SW480 (cell line): Measurements from ENCODE around the gene PRKCE.
"Not testable (repeated sequence)": the region's sequence is repeated elsewhere in the genome, so short reads cannot be mapped to it uniquely, and the experiment has no call there.

Source experiments
- DNase-seq: peaks from one replicate; pipeline ENCODE4 v3.0.0-alpha.2; 2016; ENCODE audit warnings: low spot score

The PRKCE gene

DNA sequence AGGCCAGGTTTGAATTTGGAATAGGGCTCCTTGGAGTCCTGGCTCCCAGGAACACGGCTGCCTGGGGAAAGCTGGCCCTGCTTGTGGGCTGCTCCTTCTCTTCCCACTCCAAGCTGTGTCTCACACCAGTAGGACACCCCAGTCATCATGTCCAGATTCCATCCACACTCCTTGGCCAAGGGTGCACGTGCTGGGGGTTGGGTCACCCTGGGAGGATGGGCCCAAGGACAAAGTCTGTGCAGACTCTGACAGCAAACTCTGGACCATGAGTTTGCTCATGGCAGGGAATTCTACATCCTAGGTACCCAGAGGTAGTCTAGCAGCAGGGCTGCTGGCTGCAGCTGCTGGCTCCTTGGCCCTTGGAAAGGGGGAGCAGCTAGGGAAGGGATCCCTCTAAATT lies 543.4 kb downstream of the PRKCE start:
- DNase-seq = no peak

DNA sequence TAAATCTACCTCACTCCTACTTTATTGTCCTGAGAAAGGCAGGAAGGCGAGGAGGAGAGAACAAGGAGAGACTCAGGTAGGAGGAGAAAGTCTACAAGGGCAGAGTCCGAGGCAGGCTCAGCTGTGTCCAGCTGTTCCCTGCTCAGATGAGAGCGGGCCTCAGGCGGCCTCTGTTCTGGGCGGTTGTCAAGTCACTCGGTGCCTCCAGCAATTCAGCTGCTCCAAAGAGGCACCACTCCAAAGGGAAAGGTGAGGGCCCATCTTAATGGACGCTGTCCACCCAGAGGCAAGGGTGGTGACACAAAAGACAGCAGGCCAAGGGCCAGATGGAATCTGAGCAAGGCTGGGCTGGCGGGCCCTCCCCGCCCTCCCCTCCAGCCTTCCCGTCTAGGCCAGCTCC lies 544.3 kb downstream of the PRKCE start:
- DNase-seq = no peak

DNA sequence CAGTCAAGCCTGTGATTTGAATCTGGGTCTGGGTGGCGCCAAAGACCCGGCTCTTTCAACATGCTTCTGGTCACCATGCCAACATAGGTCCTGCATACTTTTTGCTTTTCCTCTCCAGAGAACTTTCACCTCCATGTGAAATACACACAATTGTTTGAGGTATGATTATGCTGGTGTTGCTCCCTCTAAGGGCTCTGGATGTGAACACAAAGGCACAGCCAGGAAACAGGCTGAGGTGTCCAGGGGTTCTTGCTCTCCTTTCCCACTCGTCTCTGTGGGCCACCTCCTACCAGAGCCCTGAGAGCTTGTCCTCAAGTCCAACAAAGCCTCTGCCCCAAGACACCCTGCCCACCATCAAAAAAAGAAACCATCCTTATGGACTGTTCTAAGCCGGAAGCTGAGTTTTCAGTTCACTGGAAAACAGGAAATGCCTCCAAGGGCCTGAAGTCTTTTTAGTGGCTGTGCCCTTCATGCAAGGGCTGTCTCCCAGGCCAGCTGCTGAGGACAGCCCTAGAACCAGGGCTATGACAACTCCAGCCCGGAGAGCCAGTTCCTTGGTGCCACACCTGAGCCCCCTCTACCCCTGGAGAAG lies 545.5 kb downstream of the PRKCE start:
- no peak for DNase-seq

DNA sequence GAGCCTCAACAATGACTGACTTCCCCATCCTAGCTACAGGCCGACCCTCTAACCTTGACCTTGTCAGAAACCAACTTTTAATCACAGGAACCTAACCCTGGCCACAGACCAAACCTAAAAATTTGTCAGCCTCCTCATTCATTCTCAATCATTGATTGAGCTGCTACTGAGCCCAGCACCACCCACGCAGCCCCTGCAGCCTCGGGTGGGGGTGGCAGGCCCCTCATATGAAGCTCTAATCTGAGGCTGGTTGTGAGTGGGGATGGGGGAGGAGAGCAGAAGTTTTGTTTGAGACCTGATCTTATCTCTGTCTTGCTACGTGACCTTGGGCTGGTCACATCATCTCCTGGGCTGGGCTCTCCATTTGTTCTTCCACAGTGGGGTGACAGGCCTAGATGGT lies 546.2 kb downstream of the PRKCE start:
- DNase-seq = no peak

DNA sequence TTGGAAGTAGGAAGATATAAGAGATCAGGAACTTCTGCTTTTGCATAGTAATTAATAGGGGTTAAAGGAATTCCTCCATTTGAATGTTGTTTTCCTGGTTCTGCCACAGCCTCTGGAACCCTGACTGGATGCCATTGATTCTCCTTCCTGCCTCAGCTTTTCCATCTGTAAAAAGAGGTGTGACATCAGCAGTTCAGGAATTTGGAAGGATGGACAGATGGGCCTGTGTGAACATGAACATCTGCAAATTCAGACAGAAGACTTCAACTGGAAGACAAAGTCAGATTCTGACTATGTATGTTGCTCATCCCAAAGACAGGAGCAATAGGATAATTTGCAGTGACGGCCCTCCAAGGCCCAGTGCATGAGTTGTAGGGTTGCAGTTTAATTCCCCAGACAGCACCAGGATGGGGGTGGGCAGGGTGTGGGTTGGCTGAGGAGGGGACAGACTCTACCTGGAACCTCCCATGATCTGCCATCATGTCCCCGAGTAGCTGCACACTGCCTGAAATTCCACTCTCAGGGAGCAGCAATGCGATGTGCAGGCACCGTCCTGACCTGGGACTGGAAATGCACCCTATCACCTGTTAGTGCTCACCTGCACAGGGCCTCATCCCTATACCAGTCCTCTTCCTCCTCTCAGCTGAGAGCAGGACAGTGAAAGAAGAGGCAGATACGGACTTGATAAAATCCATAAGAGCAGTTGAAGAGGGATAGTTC lies 546.8 kb downstream of the PRKCE start:
- no peak for DNase-seq

DNA sequence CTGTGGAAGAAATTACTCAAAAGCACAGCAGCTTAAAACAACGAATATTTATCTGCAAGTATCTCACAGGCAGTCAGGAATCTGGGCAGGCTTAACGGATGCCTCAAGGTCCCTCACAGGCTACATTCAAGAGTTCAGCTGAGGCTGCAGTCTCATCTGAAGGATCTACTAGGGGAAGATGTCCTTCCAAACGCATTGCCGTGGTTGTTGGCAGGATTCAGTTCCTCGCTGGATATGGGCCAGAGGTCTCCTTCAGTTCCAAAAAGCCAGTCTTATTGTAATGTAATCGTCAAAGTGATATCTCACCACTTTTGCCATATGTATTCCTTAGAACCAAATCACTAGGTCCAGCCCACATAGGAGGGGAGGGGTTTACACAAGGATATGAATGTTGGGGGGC lies 547.5 kb downstream of the PRKCE start:
- no peak for DNase-seq

DNA sequence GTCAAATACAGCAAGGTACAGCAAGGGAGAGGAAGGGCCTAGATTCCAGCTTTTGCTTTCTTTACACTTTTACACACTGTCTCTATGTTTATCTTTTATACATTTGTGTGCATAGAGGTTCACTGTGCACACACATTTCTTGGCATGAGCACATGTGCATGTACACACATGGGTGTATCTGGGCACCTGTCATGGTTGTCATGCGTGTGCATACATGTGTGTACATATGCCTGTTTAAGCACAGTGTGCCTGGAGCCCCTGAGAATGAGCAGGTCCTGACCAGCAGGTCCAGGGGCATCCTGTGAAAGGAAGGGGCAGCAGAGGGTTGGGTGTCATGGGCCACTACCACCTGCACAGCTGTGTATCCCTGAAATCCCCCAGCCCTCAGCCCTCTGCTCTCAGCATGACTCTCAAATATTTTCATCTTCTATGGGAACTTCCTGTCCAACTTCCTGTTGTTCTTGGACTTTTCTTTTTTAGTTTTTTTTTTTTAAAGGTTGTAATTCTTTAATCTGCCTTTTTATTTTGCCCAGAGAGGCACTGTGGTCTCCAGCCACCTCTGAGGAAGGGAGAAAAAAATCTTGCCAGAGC lies 548.7 kb downstream of the PRKCE start:
- DNase-seq = no peak

DNA sequence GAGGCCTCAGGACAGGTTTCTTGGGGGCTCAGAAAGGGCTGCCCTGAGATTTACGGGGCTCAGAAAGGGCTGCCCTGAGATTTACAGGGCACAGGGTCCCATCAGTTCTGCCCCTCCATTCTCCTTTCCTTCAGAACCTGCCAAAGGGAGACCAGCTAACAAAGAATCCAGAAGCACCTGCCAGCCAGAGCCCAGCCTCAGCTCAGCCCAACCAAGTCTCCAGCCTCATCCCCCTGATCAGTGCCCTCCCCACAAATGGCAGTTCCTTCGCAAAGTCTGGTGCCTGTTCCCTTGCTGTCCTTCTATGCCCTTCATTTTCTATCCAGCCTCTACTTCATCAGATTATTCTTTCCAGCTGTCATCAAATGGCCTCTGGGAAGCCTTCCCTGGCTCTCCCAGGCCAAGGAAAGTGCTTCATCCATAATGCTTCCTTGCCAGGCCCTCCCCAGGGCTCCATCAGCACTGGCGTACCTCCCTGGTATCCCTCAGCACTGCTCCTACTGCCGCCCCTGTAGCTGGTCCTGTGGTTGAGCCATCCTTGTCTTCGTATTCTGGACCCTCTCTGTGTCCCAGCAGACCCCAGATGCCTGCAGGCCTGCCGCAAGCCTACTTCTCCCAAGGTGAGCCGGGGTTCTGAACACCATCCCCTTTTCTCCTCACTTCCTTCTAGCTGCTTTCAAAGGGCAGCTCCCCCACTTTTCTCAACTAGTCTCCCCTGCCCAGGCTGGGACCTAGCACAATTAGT lies 549.6 kb downstream of the PRKCE start:
- DNase-seq = no peak

DNA sequence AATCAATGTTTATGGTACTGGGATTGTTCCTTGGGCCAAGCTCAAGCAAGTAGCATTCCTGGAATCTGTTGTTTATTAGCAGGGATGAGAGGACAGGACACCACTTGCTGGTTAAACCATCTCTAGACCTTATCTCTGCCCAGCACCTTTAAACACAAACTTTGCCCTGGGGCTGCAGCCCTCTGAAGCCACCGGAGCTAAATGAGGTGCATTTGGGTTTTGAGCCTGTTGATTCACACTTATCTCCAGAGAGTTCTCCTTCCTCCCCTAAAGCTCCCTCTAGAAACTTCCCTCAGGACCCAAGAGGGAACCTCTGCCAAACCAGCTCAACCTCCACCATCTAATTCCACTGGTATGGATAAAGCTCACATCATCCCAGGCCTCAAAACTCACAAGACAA lies 551.0 kb downstream of the PRKCE start:
- no peak for DNase-seq

DNA sequence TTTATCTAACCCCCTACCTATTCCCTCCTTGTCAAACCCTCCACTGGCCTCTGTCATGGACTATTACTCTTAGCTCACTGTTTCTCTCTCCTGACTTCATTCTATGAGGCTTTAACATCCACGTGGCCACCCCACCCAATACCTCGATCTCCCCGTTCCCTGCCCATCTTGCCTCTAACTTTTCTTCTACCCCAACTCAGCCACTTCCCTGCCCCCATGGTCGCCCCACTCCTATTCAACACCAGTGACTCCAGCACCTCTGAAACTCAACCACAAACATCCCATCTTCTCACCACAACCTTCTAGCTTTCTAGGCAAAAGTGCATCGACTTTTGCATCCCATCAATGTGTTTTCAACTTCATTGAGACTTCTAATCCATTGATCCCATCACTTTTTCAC lies 551.5 kb downstream of the PRKCE start:
- no peak for DNase-seq

DNA sequence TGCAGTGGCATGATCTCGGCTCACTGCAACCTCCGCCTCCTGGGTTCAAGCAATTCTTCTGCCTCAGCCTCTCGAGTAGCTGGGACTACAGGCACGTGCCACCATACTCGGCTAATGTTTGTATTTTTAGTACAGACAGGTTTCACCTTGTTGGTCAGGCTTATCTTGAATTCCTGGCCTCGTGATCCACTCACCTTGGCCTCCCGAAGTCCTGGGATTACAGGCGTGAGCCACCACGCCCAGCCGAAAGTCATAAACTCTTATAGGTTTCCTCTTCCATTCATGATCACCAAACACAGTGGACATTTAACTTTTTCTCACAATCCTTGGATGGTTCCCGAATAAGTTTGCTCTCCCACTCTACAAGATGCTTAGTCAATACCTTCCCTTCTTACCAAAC lies 552.2 kb downstream of the PRKCE start:
- DNase-seq = not testable (repeated sequence)

DNA sequence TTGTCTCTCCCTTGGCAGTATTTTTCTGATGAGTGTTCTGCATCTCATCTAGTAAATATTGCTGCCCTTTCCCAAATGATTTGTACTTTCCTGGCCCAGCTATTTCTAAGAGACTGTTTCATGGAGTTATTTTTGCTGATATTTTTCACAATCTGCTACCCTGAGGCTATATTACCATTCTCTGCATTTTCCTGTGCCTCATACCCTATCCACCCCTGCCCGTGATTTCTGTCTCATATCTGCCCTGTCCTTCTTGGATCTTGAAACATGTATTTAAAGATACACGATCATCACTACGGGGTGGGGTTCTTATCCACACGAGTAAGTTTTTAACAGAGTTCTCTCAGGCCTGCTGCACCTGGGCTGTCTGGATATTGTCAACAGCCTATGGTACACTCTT lies 556.1 kb downstream of the PRKCE start:
- DNase-seq = no peak

DNA sequence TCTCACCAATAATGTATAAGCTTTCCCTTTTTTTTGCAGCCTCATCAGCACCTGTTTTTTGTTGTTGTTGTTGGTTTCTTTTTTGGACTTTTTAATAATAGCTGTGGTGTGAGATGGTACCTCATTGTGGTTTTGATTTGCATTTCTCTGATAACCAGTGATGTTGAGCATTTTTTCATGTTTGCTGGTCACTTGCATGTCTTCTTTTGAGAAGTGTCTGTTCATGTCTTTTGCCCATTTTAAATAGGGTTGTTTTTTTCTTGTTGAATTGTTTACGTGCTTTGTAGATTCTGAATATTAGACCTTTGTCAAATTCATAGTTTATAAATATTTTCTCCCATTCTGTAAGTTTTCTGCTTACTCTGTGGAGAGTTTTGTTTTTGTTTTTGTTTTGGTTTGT lies 557.3 kb downstream of the PRKCE start:
- no peak for DNase-seq

DNA sequence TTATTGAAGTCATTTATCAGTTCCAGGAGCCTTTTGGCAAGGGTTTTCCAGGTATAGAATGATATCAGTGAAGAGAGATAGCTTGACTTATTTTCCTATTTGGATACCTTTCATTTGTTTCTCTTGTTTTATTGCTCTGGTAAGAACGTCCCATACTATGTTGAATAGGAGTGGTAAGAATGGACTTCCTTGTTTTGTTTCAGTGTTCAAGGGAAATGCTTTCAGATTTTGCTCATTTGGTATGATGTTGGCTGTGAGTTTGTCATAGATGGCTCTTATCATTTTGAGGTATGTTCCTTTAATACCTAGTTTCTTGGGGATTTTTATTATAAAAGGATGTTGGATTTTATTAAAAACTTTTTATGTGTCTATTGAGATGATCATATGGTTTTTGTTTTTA lies 558.6 kb downstream of the PRKCE start:
- DNase-seq = no peak

DNA sequence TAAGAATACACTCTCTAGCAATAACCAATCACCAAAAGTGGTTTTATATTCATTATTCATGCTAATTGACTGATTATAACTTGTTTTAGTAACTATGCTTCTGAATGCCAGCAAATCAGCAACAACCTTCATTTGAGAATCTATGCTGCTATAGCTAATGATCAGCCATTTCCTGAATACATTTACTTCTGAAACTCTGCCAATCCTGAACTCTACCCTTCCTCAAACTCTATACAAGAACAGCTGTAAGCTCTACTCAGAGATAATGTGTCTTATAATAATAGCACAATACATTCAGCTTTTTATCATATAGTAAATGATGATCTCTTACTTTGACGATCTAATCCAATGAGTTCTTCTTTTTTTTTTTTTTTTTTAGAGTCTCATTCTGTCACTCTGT lies 560.0 kb downstream of the PRKCE start:
- no peak for DNase-seq

DNA sequence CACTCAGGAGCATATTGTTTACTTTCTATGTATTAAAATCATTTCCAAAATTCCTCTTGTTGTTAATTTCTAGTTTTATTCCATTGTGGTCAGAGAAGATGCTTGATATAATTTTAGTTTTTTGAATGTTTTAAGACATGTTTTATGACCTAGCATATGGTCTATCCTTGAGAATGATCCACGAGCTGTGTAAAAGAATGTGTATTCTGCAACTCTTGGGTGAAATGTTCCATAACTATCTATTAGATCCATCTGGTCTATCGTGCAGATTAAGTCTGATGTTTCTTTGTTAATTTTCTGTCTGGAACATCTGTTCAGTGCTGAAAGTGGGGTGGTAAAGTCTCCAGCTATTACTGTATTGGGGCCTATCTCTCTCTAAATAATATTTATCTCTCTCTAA lies 562.4 kb downstream of the PRKCE start:
- no peak for DNase-seq

DNA sequence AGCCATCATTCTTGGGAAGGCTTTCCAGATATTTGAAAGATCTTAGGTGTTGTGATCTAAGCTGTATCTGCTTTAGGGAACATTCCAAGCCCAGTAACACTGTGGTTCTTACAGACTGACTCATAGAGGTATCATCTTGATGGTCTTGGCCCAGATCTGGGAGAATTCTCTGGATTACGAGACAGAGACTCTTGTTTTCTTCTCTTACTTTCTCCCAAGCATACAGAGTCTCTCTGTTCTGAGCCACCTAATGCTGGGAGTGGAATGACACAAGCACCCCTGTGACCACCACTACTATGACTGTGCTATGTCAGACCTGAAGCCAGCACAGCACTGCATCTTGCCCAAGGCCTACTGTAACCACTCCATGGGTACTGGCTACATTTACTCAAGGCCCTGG lies 564.7 kb downstream of the PRKCE start:
- DNase-seq = no peak

DNA sequence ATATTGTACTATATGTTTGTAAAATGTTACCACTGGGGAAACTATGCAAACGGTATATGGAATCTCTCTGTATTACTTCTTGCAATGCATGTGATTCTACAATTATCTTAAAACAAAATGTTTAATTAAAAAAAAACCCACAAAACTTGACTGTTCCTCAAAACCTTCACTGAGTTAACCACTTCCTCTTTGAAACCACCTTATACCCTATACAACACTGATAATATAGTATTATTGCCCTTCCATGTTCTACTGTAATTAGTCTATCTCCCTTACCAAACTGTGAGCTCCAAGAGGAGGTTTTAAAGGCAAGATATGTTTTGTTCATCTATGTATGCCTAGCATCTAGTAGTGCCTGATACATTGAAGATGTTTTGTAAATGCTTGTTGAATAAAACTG lies 572.0 kb downstream of the PRKCE start:
- DNase-seq = not testable (repeated sequence)

DNA sequence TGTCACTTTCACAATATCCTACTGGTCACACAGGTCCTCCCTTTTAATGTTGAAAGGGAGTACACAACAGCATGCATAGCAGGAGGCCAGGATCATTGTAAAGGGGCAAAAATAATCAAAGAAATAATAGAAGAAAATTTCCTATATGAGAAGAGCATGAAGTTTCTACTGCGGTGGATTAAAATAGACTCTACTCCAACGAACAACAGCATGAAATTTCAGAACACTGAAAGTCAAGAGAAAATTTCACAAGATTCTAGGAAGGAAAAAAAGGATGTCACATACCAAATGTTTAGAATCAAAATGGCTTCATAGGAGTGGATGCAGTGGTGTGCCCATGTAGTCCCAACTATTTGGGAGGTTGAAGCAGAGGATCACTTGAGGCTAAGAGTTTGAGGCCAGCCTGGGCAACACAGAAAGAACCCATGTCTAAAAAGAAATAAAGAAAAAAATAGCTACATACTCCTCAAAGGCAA lies 573.7 kb downstream of the PRKCE start:
- no peak for DNase-seq

DNA sequence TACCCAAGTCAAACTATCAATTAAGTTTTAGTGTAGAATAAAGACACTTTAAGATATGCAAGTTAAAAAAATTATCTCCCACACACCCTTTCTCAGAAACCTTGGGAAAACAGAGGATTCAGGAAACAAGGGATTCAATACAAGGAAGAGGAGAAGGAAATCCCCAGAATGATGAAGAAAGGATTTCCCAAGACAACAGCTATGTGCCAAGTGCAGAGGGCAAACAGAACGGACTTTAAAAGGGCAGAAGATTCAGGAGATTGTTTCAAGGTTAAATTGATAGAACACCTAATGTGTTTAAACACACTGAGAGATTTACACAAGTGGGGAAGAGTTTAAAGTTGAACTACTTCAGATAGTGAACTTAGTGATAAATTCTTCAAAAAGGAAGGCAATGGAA lies 574.3 kb downstream of the PRKCE start:
- DNase-seq = no peak

DNA sequence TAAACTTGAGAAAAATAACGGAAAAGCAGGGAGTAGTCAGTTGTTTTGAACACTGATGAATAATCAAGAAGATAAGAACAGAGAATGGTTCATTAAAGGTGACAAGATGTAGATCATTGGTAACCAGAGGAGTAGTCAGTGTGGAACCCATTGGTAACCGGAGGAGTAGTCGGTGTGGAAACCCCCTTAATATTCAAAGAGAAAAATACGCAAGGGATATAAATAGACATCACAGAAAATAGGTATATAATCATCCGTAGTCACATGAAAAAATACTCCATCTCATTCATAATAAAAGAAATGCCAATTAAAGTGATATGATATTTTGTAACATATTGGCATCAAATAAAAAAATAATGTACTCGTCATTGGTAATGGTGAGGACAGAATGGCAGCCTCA lies 575.1 kb downstream of the PRKCE start:
- no peak for DNase-seq

DNA sequence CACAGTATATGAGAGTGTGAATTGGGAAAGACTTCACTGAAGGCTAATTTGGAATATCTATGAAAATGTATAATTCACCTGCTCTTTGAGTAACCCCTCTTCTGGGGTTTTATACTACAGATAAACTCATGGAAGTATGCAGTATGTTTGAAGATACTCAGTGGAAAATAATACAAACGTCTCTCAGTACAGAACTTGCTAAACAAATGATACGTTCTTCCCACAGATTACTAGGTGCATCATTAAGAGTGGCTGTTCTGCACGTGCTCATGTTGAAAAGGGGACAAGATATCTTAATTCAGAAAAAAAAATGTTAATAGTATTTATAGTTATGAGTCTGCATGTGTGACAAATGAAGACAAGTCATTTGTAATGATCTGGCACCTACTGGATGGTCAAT lies 575.5 kb downstream of the PRKCE start:
- DNase-seq = no peak

DNA sequence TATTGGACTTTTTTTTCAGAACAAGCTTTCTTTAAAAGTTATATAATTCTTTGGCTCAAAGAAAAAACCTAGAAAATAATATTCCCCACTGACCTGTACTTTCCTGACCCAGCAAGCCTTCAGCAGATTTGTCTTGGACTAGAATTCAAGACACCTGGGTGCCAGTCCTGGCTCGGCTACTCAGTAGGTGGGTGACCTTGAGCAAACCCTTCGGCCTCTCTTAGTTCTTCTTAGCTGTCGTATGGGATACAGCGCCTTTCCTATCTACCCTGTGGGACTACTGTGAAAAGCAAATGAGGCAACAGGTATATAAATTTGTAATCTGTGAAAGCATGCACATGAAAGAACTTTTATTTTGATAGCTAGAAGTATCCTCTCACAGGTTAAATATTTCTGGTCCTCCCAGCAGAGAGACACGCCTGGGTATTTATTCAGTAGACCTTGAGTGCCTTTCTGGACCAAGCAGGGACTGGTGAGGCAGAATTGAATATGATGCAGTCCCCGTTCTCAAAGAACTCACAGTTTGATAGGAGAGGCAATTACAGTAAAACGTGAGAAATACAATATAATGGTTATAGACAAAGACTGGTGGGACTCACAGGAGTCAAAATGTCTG lies 576.3 kb downstream of the PRKCE start:
- no peak for DNase-seq
